GM12878 (cell line): ENCODE data around the gene AP3D1. TPM values are rescaled to one million over a fixed set of nuclear protein-coding genes. Genes with fewer than 3 reads are reported as not detected.

Experiments
- ATF7 ChIP-seq: fragments of 450-650 bp; IDR thresholded peaks from 2 replicates; pipeline ENCODE4 v1.6.1; 2016; ENCODE audit warnings: low read depth, mild to moderate bottlenecking
- CBX3 ChIP-seq: fragments of 200-600 bp; sonication (generic); IDR thresholded peaks from 2 replicates; pipeline ENCODE4 v1.6.1; 2016; ENCODE audit warnings: low read depth, borderline replicate concordance
- FOXK2 ChIP-seq: fragments of 450-650 bp; IDR thresholded peaks from 2 replicates; pipeline ENCODE4 v1.6.1; 2017; ENCODE audit warnings: mild to moderate bottlenecking, moderate library complexity
- GABPA ChIP-seq: IDR thresholded peaks from 2 replicates; pipeline ENCODE4 v1.6.1; 2014; ENCODE audit warnings: antibody characterized with exemption, low read depth, mild to moderate bottlenecking, inconsistent platforms
- GATAD2B ChIP-seq: fragments of 450-650 bp; conservative IDR thresholded peaks from 2 replicates; pipeline ENCODE4 v1.6.1; 2017; ENCODE audit warnings: low read depth, mild to moderate bottlenecking, moderate library complexity
- JUND ChIP-seq: IDR thresholded peaks from 2 replicates; pipeline ENCODE4 v1.6.1; 2012; ENCODE audit warnings: low read depth, mild to moderate bottlenecking, low read length, improper control_type of control experiment, moderate library complexity
- MLLT1 ChIP-seq: fragments of 450-650 bp; IDR thresholded peaks from 2 replicates; pipeline ENCODE4 v1.6.1; 2016; ENCODE audit warnings: mild to moderate bottlenecking
- NBN ChIP-seq: fragments of 450-650 bp; IDR thresholded peaks from 2 replicates; pipeline ENCODE4 v1.6.1; 2016
- NFYA ChIP-seq: IDR thresholded peaks from 2 replicates; pipeline ENCODE4 v1.6.1; 2011; ENCODE audit warnings: low read depth, mild to moderate bottlenecking, low read length, improper control_type of control experiment, borderline replicate concordance
- NR2C1 ChIP-seq: fragments of 450-650 bp; IDR thresholded peaks from 2 replicates; pipeline ENCODE4 v1.6.1; 2017; ENCODE audit warnings: antibody characterized with exemption, mild to moderate bottlenecking, moderate library complexity
- NRF1 ChIP-seq: conservative IDR thresholded peaks from 2 replicates; pipeline ENCODE4 v1.6.1; 2011; ENCODE audit warnings: mild to moderate bottlenecking, low read depth, low read length, improper control_type of control experiment
- POLR2AphosphoS2 ChIP-seq: IDR thresholded peaks from 2 replicates; pipeline ENCODE4 v1.6.1; 2011; ENCODE audit warnings: low read depth, mild to moderate bottlenecking, low read length, improper control_type of control experiment, moderate library complexity
- POLR2AphosphoS5 ChIP-seq: IDR thresholded peaks from 2 replicates; pipeline ENCODE4 v1.6.1; 2011; ENCODE audit warnings: mild to moderate bottlenecking, low read length, inconsistent platforms
- RELA ChIP-seq: fragments of 450-650 bp; IDR thresholded peaks from 2 replicates; pipeline ENCODE4 v1.8.0; 2014; ENCODE audit warnings: borderline replicate concordance; ENCODE audit not compliant: partially characterized antibody
- STAT3 ChIP-seq: IDR thresholded peaks from 2 replicates; pipeline ENCODE4 v1.6.1; 2011; ENCODE audit warnings: low read depth, low read length, improper control_type of control experiment
- TARDBP ChIP-seq: IDR thresholded peaks from 2 replicates; pipeline ENCODE4 v1.6.1; 2016; ENCODE audit warnings: borderline replicate concordance
- TCF12 ChIP-seq: IDR thresholded peaks from 2 replicates; pipeline ENCODE4 v1.6.1; 2011; ENCODE audit warnings: low read depth, mild to moderate bottlenecking, low read length
- ZBED1 ChIP-seq: IDR thresholded peaks from 2 replicates; pipeline ENCODE4 v1.6.1; 2016; ENCODE audit warnings: borderline replicate concordance
- ZSCAN29 ChIP-seq: fragments of 450-650 bp; IDR thresholded peaks from 2 replicates; pipeline ENCODE4 v1.6.1; 2017; ENCODE audit warnings: mild to moderate bottlenecking, moderate library complexity
- polyA plus RNA-seq, 11 experiments: library from polyadenylated mRNA; depleted of rRNA in 4 of 11; unstranded in 6 of 11; stranded (reverse) in 5 of 11; fragments of >200 nt; fragmentation: Nextera tagmentation in 4 of 11; fragmentation: Illumina TruSeq in 1 of 11; extraction: Ambion mirVana in 4 of 11; extraction: Trizol in 1 of 11; gene quantifications; 1 replicate in 1 of 11; 2 replicates in 10 of 11; pipeline versions ENCODE4 v1.2.1 to v1.2.3, GENCODE V29; 2011 to 2016; ENCODE audit warnings: inconsistent platforms in 2 of 11, missing spikeins in 2 of 11, low read depth in 1 of 11
- total RNA-seq, 4 experiments: library from RNA; depleted of rRNA in 3 of 4; stranded (reverse); fragments of >200 nt in 3 of 4; fragmentation: Illumina TruSeq in 1 of 4; extraction: Trizol in 1 of 4; gene quantifications; 2 replicates each; pipeline versions ENCODE4 v1.2.1 to v1.2.3, GENCODE V29; 2013 to 2021
- TF ChIP-seq, protein P1 (sequence below): IDR thresholded peaks from 2 replicates; pipeline ENCODE4 v1.6.1; 2011; ENCODE audit warnings: low read depth, mild to moderate bottlenecking, low read length, moderate library complexity, borderline replicate concordance; ENCODE audit errors: extremely low read depth
- TF ChIP-seq, protein P2 (sequence below): fragments of 450-650 bp; IDR thresholded peaks from 2 replicates; pipeline ENCODE4 v1.6.1; 2017; ENCODE audit warnings: antibody characterized with exemption, mild to moderate bottlenecking, moderate library complexity
- TF ChIP-seq, protein P3 (sequence below): fragments of 450-650 bp; conservative IDR thresholded peaks from 2 replicates; pipeline ENCODE4 v1.6.1; 2017; ENCODE audit warnings: mild to moderate bottlenecking, moderate library complexity
- TF ChIP-seq, protein P4 (sequence below): fragments of 450-650 bp; IDR thresholded peaks from 2 replicates; pipeline ENCODE4 v1.6.1; 2017; ENCODE audit warnings: low read depth, mild to moderate bottlenecking, moderate library complexity

Gene AP3D1
- total and polyA plus RNA-seq, 10 of the 15 experiments (the other 5 are each of a cell fraction or from before 2014, with no cell fraction given): 1.5 to 108 (median 59.1) TPM

- TF ChIP-seq, protein P1, sequence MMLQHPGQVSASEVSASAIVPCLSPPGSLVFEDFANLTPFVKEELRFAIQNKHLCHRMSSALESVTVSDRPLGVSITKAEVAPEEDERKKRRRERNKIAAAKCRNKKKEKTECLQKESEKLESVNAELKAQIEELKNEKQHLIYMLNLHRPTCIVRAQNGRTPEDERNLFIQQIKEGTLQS: no peak
- TF ChIP-seq TCF12: peak; percentile 85
- TF ChIP-seq ZBED1: no peak
- peak; percentile 99 for TF ChIP-seq POLR2AphosphoS5
- no peak for TF ChIP-seq STAT3
- TF ChIP-seq ATF7: no peak
- TF ChIP-seq CBX3: no peak
- TF ChIP-seq, protein P2, sequence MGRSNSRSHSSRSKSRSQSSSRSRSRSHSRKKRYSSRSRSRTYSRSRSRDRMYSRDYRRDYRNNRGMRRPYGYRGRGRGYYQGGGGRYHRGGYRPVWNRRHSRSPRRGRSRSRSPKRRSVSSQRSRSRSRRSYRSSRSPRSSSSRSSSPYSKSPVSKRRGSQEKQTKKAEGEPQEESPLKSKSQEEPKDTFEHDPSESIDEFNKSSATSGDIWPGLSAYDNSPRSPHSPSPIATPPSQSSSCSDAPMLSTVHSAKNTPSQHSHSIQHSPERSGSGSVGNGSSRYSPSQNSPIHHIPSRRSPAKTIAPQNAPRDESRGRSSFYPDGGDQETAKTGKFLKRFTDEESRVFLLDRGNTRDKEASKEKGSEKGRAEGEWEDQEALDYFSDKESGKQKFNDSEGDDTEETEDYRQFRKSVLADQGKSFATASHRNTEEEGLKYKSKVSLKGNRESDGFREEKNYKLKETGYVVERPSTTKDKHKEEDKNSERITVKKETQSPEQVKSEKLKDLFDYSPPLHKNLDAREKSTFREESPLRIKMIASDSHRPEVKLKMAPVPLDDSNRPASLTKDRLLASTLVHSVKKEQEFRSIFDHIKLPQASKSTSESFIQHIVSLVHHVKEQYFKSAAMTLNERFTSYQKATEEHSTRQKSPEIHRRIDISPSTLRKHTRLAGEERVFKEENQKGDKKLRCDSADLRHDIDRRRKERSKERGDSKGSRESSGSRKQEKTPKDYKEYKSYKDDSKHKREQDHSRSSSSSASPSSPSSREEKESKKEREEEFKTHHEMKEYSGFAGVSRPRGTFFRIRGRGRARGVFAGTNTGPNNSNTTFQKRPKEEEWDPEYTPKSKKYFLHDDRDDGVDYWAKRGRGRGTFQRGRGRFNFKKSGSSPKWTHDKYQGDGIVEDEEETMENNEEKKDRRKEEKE: peak; percentile 77
- peak; percentile 91 for TF ChIP-seq NRF1
- TF ChIP-seq NBN: peak; percentile 19; the same call in 1 of the 2 replicates
- no peak for TF ChIP-seq GABPA
- no peak for TF ChIP-seq TARDBP
- peak; percentile 70; the same call in 1 of the 2 replicates for TF ChIP-seq ZSCAN29
- TF ChIP-seq FOXK2: no peak
- peak; percentile 61 for TF ChIP-seq RELA
- TF ChIP-seq, protein P3, sequence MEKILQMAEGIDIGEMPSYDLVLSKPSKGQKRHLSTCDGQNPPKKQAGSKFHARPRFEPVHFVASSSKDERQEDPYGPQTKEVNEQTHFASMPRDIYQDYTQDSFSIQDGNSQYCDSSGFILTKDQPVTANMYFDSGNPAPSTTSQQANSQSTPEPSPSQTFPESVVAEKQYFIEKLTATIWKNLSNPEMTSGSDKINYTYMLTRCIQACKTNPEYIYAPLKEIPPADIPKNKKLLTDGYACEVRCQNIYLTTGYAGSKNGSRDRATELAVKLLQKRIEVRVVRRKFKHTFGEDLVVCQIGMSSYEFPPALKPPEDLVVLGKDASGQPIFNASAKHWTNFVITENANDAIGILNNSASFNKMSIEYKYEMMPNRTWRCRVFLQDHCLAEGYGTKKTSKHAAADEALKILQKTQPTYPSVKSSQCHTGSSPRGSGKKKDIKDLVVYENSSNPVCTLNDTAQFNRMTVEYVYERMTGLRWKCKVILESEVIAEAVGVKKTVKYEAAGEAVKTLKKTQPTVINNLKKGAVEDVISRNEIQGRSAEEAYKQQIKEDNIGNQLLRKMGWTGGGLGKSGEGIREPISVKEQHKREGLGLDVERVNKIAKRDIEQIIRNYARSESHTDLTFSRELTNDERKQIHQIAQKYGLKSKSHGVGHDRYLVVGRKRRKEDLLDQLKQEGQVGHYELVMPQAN: peak; percentile 94
- TF ChIP-seq, protein P4, sequence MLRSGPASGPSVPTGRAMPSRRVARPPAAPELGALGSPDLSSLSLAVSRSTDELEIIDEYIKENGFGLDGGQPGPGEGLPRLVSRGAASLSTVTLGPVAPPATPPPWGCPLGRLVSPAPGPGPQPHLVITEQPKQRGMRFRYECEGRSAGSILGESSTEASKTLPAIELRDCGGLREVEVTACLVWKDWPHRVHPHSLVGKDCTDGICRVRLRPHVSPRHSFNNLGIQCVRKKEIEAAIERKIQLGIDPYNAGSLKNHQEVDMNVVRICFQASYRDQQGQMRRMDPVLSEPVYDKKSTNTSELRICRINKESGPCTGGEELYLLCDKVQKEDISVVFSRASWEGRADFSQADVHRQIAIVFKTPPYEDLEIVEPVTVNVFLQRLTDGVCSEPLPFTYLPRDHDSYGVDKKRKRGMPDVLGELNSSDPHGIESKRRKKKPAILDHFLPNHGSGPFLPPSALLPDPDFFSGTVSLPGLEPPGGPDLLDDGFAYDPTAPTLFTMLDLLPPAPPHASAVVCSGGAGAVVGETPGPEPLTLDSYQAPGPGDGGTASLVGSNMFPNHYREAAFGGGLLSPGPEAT: no peak
- no peak; the same call in 1 of the 2 replicates for TF ChIP-seq MLLT1
- TF ChIP-seq JUND: no peak
- no peak for TF ChIP-seq NFYA
- TF ChIP-seq GATAD2B: peak; percentile 72; the same call in 1 of the 2 replicates
- TF ChIP-seq NR2C1: no peak
- peak; percentile 99 for TF ChIP-seq POLR2AphosphoS2
These were observed 100.2 kb downstream of the AP3D1 start, which contains the start of gene MKNK2 (continued) for GRCh38 chr19:2050991-2051772.
